ENCODE measurements around the gene SLC6A9. TPM values are rescaled to one million over a fixed set of nuclear protein-coding genes. Genes with fewer than 3 reads are reported as not detected.

Gene SLC6A9
- total RNA-seq, 1 donor from 2014 or later, result 1.8 TPM

GRCh38 chr1:44050261-44050660, 19.0 kb upstream of the SLC6A9 start:
- no peak for DNase-seq (ENCODE audit: low spot score)
- intact Hi-C loops (cut with DNase I), result no loop called here

DNA sequence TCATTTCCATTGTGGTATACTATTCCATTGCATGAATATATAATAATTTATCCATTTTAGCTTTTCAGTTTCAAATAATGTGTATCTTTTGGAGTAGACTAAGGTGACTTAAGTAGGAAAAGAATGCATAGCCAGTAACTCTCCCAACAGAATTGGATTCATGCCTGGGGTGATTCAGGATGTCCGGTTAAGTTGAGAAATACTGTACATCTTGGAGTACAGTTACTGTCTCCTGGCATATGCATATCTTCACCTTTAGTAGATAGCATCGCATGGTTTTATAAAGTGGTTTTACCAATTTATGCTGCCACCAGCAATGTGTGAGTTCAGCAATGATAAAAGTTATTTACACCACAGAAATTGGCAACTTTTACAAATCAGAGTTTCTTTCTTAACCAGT, 18.6 kb upstream of the SLC6A9 start:
- intact Hi-C loops (cut with DNase I), result no loop called here
- no peak for DNase-seq (ENCODE audit: low spot score)

- intact Hi-C loops (cut with DNase I), result no loop called here
- DNase-seq (ENCODE audit: low spot score), result no peak
Observed at GRCh38 chr1:44048532-44049215, 17.4 kb upstream of the SLC6A9 start.

DNA sequence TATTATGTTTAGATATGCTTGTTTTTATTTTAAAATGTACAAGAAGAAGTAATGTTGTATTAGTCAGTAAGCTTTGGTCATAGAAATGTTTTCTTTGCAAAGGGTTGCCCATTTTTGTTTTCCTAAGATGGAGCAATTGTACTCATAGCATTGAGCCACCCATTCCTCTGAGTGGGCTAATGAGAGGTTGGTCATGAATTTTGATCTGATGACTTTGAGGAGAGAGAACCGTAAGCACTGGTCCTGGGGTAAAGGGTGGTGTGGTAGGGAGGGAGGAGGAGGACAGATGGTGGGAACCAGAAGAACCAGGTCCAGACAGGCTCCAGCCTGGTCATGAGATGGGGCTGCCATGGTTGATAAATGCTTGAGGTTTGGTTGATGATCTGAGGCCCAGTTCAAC, 15.9 kb upstream of the SLC6A9 start:
- intact Hi-C loops (cut with DNase I), result no loop called here
- no peak for DNase-seq (ENCODE audit: low spot score)

DNA sequence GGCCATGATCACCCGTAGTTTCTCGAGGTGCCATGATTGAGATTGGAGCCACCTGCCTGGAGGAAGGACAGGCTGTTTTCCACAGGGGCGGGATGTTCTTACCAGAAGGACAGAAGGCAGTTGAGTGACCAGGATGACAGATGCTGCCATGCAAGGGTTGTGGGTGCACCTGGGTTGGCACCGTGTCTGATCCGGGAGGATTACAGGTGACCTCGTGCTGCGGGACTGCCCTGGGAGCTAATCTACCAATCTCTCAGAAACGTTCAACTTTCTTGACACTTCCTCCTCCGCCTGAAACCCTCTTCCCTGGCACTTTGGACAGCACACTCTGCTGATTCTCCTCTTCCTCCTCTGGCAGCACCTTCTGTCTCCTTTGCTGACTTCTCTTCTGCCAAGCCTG, 13.8 kb upstream of the SLC6A9 start:
- intact Hi-C loops (cut with DNase I), result no loop called here
- DNase-seq (ENCODE audit: low spot score), result no peak

DNA sequence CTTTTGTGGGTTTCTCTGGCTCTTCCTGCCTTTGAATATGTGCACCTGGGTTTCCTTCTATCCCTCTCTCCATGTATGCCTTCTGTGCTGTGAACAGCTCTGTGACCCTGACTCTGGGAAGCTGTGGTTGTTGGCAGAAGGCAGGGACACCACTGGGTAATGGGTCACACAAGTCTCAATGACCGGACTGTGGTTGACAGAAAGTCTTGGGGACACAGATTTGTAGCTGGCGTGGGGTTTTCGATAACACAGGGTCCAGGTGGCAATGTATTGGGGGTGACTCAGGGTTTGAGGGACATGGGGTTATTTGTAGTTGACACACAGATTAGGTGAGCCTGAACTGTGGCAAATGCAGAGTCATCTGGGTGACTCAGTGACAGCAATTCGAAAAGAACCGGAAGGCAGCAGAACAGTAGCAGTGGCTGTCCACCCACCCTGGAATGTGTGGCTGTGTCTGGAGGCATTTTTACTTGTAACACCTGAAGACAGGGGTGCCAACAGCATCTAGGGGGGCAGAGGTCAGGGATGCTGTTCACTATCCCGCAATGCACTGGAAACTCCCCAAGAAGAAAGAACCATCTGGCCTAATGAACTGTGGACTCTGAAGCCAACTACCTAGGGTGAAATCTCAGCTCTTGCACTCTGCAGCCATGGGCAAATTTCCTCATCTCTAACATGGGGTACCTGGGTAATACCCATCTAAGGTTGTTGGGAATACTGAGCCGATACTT, 13.0 kb upstream of the SLC6A9 start:
- intact Hi-C loops (cut with DNase I), result no loop called here
- no peak for DNase-seq (ENCODE audit: low spot score)

DNA sequence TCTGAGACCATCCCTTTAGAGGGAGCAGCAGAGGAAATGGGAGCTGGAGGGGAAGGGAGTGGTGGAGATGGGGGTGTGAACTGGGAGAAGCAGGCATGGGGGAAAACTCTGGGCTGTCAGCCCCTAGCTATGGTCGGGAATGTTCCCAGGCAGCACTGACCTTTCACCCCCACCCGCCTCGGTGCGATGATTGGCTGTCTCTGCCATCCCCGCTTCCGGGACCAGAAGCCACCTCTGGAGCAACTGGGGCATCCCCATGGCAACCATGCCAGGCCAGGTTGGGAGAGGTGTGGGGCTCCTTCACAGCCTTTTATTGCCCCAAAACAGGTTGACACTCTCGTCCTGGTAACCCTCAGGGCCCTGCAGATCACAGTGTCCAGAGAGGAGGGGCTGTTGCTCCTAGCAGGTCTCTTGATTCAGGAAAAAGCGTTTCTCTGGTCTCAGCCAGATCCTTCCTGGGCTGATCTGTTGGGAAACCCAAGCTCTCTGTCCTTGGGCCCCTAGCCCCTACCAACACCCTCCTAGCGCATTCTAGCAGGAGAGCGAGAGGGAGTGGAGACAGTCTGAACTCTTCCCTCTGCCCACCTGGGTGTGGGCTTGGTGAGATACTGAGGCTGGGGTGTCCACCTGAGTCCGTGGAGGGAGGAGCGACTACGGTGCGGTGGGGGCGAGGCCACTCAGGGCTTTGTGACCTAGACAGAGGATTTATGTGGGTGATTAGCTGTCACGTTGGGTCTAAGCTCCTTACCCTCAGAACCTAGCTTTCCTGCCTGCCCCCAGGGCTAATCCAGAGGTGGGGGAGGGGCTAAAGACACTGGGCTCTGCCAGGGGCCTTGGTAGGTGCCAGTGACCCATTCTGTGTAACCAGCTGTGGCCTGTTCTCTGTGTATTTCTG, 12.2 kb upstream of the SLC6A9 start:
- DNase-seq (ENCODE audit: low spot score), result no peak
- intact Hi-C loops (cut with DNase I), result no loop called here

DNA sequence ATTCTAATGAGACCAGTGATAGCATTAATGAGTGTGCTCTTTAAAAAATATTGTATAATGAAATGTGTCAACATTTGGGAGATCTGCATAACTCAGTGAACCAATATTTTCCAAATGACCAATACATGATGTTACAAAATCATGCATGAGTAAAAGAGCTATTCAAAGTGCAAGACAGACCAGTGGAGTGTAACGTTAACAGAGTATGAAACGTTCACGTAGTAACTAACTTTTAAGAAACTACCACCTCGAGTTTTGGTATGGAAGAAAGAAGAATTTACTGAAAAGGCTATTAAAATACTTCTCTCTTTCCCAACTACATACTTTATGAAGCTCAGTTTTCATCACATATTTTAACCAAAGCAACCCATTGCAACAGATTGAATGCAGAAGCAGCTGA, 9.6 kb upstream of the SLC6A9 start:
- DNase-seq (ENCODE audit: low spot score), result no peak
- intact Hi-C loops (cut with DNase I), result no loop called here

- DNase-seq (ENCODE audit: low spot score), result no peak
- intact Hi-C loops (cut with DNase I), result no loop called here
Observed at GRCh38 chr1:44040418-44040817, 9.2 kb upstream of the SLC6A9 start.

DNA sequence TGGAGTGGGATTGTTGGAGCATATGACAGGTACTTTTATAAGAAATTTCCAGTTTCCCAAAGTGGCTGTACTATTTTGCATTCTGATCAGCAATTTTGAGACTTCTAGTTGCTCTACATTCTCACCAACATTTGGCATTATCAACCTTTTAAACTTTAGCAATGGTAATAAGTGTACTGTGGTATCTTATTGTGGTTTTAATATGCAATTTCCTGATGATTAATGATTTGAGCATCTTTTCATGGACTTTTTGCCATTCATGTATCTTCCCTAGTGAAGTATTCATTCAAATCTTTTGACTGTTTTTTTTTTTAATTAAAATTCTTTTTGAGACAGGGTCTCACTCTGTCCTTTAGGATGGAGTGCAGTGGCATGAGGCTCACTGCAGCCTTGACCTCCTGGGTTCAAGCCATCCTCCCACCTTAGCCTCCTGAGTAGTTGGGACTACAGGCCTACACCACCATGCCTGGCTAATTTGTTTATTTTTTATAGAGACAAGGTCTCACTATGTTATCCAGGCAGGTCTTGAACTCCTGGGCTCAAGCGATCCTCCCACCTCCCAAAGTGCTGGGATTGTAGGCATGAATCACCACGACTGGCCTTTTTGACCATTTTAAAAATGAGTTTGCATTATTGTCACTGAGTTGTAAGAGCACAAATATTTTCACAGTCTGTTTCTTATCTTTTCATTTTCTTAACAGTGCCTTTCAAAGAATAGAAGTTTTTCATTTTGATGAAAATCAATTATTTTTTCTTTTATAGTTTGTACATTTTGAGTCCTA, 7.8 kb upstream of the SLC6A9 start:
- intact Hi-C loops (cut with DNase I), result loop anchor here (5.0 to 10.0 kb wide), 2 partner anchors 277 to 504 kb away; partner anchors contain the start of gene PTPRF
- DNase-seq (ENCODE audit: low spot score), result no peak

DNA sequence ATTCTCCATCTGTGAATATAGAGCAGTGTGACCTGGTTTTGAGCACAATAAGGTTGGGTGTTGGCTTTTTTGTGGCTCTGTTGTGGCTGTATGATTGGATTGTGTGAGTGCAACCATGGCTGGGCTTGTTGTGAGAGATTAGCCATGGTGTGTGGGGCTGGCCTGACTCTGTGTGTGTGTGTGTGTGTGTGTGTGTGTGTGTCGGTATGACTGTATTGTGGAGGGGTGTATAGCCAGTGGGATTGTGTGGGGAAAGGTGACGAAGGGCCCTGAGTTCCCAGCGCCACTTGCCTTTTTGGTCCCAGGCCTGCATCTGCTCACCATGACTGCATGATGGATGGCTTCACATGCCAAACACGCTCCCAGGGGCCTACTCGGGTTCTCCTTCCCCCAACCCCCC, 5.9 kb upstream of the SLC6A9 start:
- intact Hi-C loops (cut with DNase I), result loop anchor here (5.0 to 10.0 kb wide), 2 partner anchors 275 to 502 kb away; partner anchors contain the start of gene PTPRF

DNA sequence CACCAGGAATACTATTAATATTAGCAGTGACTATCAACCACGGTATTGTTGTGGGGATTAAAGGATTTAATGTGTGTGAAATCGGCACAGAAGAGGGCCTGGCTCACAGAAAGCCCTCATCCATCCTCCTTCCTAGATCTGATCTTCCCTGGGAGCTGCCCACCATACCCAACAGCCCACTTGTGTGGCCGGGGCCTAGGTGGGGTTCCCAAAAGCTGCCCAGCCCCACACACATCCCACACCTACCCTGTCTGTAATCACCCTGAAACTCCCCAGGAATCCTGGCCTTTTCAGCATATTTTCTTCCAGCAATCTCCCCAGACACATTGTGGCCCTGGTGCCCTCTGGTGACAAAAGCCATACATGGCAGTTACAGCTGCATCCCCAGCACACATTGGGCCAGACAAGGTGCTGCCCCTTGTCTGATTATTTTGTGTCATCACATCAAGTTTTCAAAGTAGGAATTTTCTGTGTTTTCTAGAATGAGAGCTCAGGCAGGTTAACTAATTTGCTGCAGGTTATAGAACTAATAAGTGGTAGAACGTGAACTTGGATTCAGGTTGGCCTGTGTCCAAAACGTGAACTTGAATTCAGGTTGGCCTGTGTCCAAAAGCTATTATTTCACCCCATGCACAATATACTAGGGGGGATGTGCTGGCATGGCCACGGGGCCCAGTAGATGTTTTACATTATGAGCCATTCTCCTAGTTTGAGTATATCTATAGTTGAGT, 5.3 kb upstream of the SLC6A9 start:
- DNase-seq (ENCODE audit: low spot score), result no peak
- intact Hi-C loops (cut with DNase I), result loop anchor here (1.0 to 10.0 kb wide), 3 partner anchors 31 to 502 kb away; partner anchors contain the start of gene PTPRF

More for the DNA sequence above, 5.9 kb upstream of the SLC6A9 start:
- no peak for DNase-seq (ENCODE audit: low spot score)

DNA sequence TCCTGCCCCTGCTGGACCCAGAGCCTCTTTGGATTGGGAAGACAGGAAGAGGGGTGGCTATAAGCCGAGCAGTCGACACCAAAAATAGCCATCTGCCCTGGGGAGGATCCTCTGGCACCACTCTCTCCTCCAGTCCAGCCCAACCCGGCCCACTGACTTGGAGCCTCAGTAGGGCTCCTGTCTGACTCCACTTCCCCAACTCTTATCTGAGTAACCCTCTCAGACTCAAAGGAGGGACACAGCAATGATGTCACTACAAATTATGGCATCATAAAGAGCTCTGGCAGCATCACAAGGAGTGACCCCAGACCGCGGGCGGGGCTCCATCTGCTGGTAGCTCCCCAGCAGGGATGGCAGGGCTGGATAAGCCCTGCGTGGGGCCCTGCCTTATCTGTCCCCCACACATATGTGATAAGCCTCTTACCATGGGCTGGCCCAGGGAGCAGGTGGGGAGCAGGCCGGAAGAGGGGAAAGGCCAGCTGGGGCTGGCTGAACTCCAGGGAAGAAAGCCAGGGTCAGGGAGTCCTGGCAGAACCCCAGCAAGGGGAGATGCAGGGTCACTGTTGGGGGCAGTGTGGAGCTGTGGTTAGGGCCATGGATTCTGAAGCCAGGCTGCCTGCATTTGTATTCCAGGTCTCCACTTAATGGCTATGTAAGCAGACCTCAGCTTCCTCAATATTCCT, 4.6 kb upstream of the SLC6A9 start:
- DNase-seq (ENCODE audit: low spot score), result no peak
- intact Hi-C loops (cut with DNase I), result loop anchor here (1.0 to 10.0 kb wide), 3 partner anchors 31 to 501 kb away; partner anchors contain the start of gene PTPRF

DNA sequence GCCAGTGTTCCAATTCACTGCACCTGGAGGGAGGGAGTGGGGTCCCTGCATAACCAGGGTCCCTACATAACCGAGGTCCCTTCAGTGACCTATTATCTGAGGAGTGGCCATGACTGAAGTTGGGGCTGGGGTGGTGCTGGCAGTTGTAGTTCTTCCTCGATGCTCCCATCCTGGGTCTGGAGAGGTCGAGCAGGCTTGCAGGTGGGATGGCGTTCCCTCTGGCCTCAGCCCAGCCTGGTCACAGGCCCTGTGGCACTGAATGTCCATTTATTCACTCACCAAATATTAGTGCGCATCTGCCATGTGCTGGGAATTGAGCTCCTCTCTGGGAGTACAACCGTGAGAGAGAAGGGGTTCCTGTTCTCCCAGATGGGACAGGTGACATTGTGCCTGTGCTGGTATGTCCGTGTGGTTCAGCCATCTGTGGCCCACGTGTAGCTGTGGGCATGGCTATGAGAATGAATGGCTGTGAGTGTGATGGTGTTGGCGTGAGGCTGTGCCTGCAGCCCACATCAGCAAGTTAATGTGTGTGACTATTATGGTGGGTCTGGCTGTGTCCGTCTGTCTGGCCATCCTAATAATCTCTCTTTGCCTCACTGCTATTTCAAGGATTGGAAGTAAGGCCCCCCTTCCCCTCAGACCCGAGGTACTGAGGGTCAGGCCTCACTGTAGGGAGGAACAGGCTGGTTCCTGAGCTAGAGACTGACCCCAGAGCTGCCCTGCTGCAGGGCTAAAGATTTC, 3.9 kb upstream of the SLC6A9 start:
- peak; percentile 50 for DNase-seq (ENCODE audit: low spot score)
- intact Hi-C loops (cut with DNase I), result loop anchor here (5.0 to 10.0 kb wide), 3 partner anchors 88 to 500 kb away; partner anchors contain the start of genes IPO13 and PTPRF

DNA sequence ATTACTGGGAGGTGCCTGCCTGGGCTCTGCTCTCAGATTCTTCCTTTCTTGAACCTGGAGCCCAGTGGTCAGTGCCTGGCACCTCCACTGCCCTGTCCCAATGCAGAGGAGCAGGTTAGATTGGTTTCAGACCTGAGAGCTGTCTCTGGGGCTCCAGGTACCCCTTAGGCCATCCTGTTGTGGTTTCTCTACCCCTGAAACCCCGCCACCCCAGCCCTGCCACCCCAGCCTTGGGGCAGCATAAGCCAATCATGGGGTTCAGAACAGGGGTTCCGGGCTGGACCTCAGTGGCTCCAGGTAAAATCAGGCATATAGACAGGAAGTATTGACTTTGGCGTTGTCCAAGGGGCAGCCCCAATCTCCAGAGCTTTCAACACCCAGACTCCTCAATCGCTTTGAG, 3.2 kb upstream of the SLC6A9 start:
- DNase-seq (ENCODE audit: low spot score), result peak; percentile 38
- intact Hi-C loops (cut with DNase I), result loop anchor here (5.0 to 10.0 kb wide), 2 partner anchors 87 to 500 kb away; partner anchors contain the start of genes IPO13 and PTPRF

GRCh38 chr1:44033756-44034155, 2.5 kb upstream of the SLC6A9 start:
- no peak for DNase-seq (ENCODE audit: low spot score)
- intact Hi-C loops (cut with DNase I), result loop anchor here (5.0 to 10.0 kb wide), 2 partner anchors 86 to 499 kb away; partner anchors contain the start of genes IPO13 and PTPRF

- DNase-seq (ENCODE audit: low spot score), result no peak
- intact Hi-C loops (cut with DNase I), result loop anchor here (5.0 to 10.0 kb wide), 2 partner anchors 86 to 498 kb away; partner anchors contain the start of genes IPO13 and PTPRF
Observed at GRCh38 chr1:44033041-44033575, 1.8 kb upstream of the SLC6A9 start.
